Measurements from ENCODE around the gene SEPTIN11. TPM values are rescaled to one million over a fixed set of nuclear protein-coding genes. Genes with fewer than 3 reads are reported as not detected.

SEPTIN11 gene
- total RNA-seq, 1 experiment from 2014 or later = 45.1 TPM

GRCh38 chr4:76950052-76950955 lies 752 bp downstream of the SEPTIN11 start:
- no peak overlapping the region for H3K27ac ChIP-seq (ENCODE audit: low read length)
- H3K27me3 ChIP-seq (ENCODE audit: low read length) = no peaks in the 10 kb centered on the region
- 0 out of 2 replicates have a peak, but pooled peaks cover 3% of the 10 kb centered on the region for H4K20me1 ChIP-seq (ENCODE audit: insufficient read depth, low read depth, low read length)
- H3K9me3 ChIP-seq (ENCODE audit: low read length) = no peaks in the 10 kb centered on the region
- DNase-seq = peak; percentile 57
- peak overlapping the region; percentile 76 for H3K4me3 ChIP-seq (ENCODE audit: low read length)
- no peaks in the 10 kb centered on the region for H3K36me3 ChIP-seq (ENCODE audit: insufficient read depth, low read length)
- H2AFZ ChIP-seq (ENCODE audit: low read length) = no peak overlapping the region
- H3K4me1 ChIP-seq (ENCODE audit: low read length) = peaks cover 20% of the 10 kb centered on the region
- H3K4me2 ChIP-seq (ENCODE audit: low read depth, low read length, poor library complexity, severe bottlenecking) = peak overlapping the region; percentile 78
- peak overlapping the region; percentile 77 for H3K9ac ChIP-seq (ENCODE audit: low read length)
- no peaks in the 10 kb centered on the region for H3K9me2 ChIP-seq (replicated peaks; ENCODE audit: insufficient read depth, low read length)
- H3K79me2 ChIP-seq (ENCODE audit: low read length) = peaks cover 30% of the 10 kb centered on the region

GRCh38 chr4:76950956-76951671 lies 1.6 kb downstream of the SEPTIN11 start:
- no peaks in the 10 kb centered on the region for H3K27me3 ChIP-seq (ENCODE audit: low read length)
- H3K9ac ChIP-seq (ENCODE audit: low read length) = peak overlapping the region; percentile 77
- peaks cover 20% of the 10 kb centered on the region for H3K4me1 ChIP-seq (ENCODE audit: low read length)
- peak overlapping the region; percentile 76 for H3K4me3 ChIP-seq (ENCODE audit: low read length)
- 0 out of 2 replicates have a peak, but pooled peaks cover 3% of the 10 kb centered on the region for H4K20me1 ChIP-seq (ENCODE audit: insufficient read depth, low read depth, low read length)
- H3K36me3 ChIP-seq (ENCODE audit: insufficient read depth, low read length) = no peaks in the 10 kb centered on the region
- H3K9me2 ChIP-seq (replicated peaks; ENCODE audit: insufficient read depth, low read length) = no peaks in the 10 kb centered on the region
- no peak overlapping the region for H2AFZ ChIP-seq (ENCODE audit: low read length)
- peaks cover 34% of the 10 kb centered on the region for H3K79me2 ChIP-seq (ENCODE audit: low read length)
- H3K4me2 ChIP-seq (ENCODE audit: low read depth, low read length, poor library complexity, severe bottlenecking) = peak overlapping the region; percentile 78
- peak; percentile 59 for DNase-seq
- H3K27ac ChIP-seq (ENCODE audit: low read length) = no peak overlapping the region
- H3K9me3 ChIP-seq (ENCODE audit: low read length) = no peaks in the 10 kb centered on the region

- H3K4me3 ChIP-seq (ENCODE audit: low read length) = peak overlapping the region; percentile 76
- no peaks in the 10 kb centered on the region for H3K9me3 ChIP-seq (ENCODE audit: low read length)
- H3K27ac ChIP-seq (ENCODE audit: low read length) = no peak overlapping the region
- H4K20me1 ChIP-seq (ENCODE audit: insufficient read depth, low read depth, low read length) = 0 out of 2 replicates have a peak, but pooled peaks cover 3% of the 10 kb centered on the region
- H3K4me1 ChIP-seq (ENCODE audit: low read length) = peaks cover 20% of the 10 kb centered on the region
- H3K79me2 ChIP-seq (ENCODE audit: low read length) = peaks cover 39% of the 10 kb centered on the region
- no peak overlapping the region for H2AFZ ChIP-seq (ENCODE audit: low read length)
- DNase-seq = peak; percentile 16
- H3K9me2 ChIP-seq (replicated peaks; ENCODE audit: insufficient read depth, low read length) = no peaks in the 10 kb centered on the region
- no peaks in the 10 kb centered on the region for H3K36me3 ChIP-seq (ENCODE audit: insufficient read depth, low read length)
- peak overlapping the region; percentile 78 for H3K4me2 ChIP-seq (ENCODE audit: low read depth, low read length, poor library complexity, severe bottlenecking)
- no peaks in the 10 kb centered on the region for H3K27me3 ChIP-seq (ENCODE audit: low read length)
- H3K9ac ChIP-seq (ENCODE audit: low read length) = no peak overlapping the region
Measured at GRCh38 chr4:76951672-76952010, 2.1 kb downstream of the SEPTIN11 start.

- no peaks in the 10 kb centered on the region for H3K9me2 ChIP-seq (replicated peaks; ENCODE audit: insufficient read depth, low read length)
- H3K79me2 ChIP-seq (ENCODE audit: low read length) = peaks cover 39% of the 10 kb centered on the region
- H3K27me3 ChIP-seq (ENCODE audit: low read length) = no peaks in the 10 kb centered on the region
- no peak overlapping the region for H3K4me2 ChIP-seq (ENCODE audit: low read depth, low read length, poor library complexity, severe bottlenecking)
- H3K9me3 ChIP-seq (ENCODE audit: low read length) = no peaks in the 10 kb centered on the region
- H2AFZ ChIP-seq (ENCODE audit: low read length) = no peak overlapping the region
- no peak overlapping the region for H3K27ac ChIP-seq (ENCODE audit: low read length)
- peak; percentile 24 for DNase-seq
- 0 out of 2 replicates have a peak, but pooled peaks cover 3% of the 10 kb centered on the region for H4K20me1 ChIP-seq (ENCODE audit: insufficient read depth, low read depth, low read length)
- no peak overlapping the region for H3K9ac ChIP-seq (ENCODE audit: low read length)
- peak overlapping the region; percentile 76; the same call in 1 of the 2 replicates for H3K4me3 ChIP-seq (ENCODE audit: low read length)
- H3K4me1 ChIP-seq (ENCODE audit: low read length) = peaks cover 20% of the 10 kb centered on the region
- H3K36me3 ChIP-seq (ENCODE audit: insufficient read depth, low read length) = no peaks in the 10 kb centered on the region
Measured at GRCh38 chr4:76952071-76952470, 2.5 kb downstream of the SEPTIN11 start.

GRCh38 chr4:76952656-76953582 lies 3.4 kb downstream of the SEPTIN11 start:
- Histone ChIP-seq H4K20me1 (ENCODE audit: insufficient read depth, low read depth, low read length) (0 out of 2 replicates have a peak, but pooled peaks cover 3% of the 10 kb centered on the region), H3K27ac (ENCODE audit: low read length) (no peak overlapping the region), H2AFZ (ENCODE audit: low read length) (no peak overlapping the region), H3K4me1 (ENCODE audit: low read length) (peaks cover 20% of the 10 kb centered on the region), H3K9me3 (ENCODE audit: low read length) (no peaks in the 10 kb centered on the region), H3K79me2 (ENCODE audit: low read length) (peaks cover 39% of the 10 kb centered on the region), H3K36me3 (ENCODE audit: insufficient read depth, low read length) (no peaks in the 10 kb centered on the region), H3K4me3 (ENCODE audit: low read length) (no peak overlapping the region), H3K27me3 (ENCODE audit: low read length) (no peaks in the 10 kb centered on the region), H3K9ac (ENCODE audit: low read length) (no peak overlapping the region), H3K9me2 (replicated peaks; ENCODE audit: insufficient read depth, low read length) (no peaks in the 10 kb centered on the region), H3K4me2 (ENCODE audit: low read depth, low read length, poor library complexity, severe bottlenecking) (no peak overlapping the region)
- DNase-seq = peak; percentile 39

- H3K4me1 ChIP-seq (ENCODE audit: low read length) = peaks cover 15% of the 10 kb centered on the region
- no peak overlapping the region for H2AFZ ChIP-seq (ENCODE audit: low read length)
- no peaks in the 10 kb centered on the region for H3K9me3 ChIP-seq (ENCODE audit: low read length)
- H3K4me3 ChIP-seq (ENCODE audit: low read length) = no peak overlapping the region
- H3K4me2 ChIP-seq (ENCODE audit: low read depth, low read length, poor library complexity, severe bottlenecking) = no peak overlapping the region
- no peak overlapping the region for H3K9ac ChIP-seq (ENCODE audit: low read length)
- H3K79me2 ChIP-seq (ENCODE audit: low read length) = peaks cover 39% of the 10 kb centered on the region
- no peaks in the 10 kb centered on the region for H3K36me3 ChIP-seq (ENCODE audit: insufficient read depth, low read length)
- H3K9me2 ChIP-seq (replicated peaks; ENCODE audit: insufficient read depth, low read length) = no peaks in the 10 kb centered on the region
- H3K27me3 ChIP-seq (ENCODE audit: low read length) = no peaks in the 10 kb centered on the region
- 0 out of 2 replicates have a peak, but pooled peaks cover 3% of the 10 kb centered on the region for H4K20me1 ChIP-seq (ENCODE audit: insufficient read depth, low read depth, low read length)
- no peak overlapping the region for H3K27ac ChIP-seq (ENCODE audit: low read length)
- DNase-seq = peak; percentile 39
Measured at GRCh38 chr4:76953956-76954355, 4.4 kb downstream of the SEPTIN11 start.

GRCh38 chr4:76954489-76954888 lies 4.9 kb downstream of the SEPTIN11 start:
- Histone ChIP-seq H3K9me2 (replicated peaks; ENCODE audit: insufficient read depth, low read length) (no peaks in the 10 kb centered on the region), H3K27ac (ENCODE audit: low read length) (no peak overlapping the region), H4K20me1 (ENCODE audit: insufficient read depth, low read depth, low read length) (0 out of 2 replicates have a peak, but pooled peaks cover 3% of the 10 kb centered on the region), H3K4me2 (ENCODE audit: low read depth, low read length, poor library complexity, severe bottlenecking) (no peak overlapping the region), H3K27me3 (ENCODE audit: low read length) (no peaks in the 10 kb centered on the region), H3K4me3 (ENCODE audit: low read length) (no peak overlapping the region), H2AFZ (ENCODE audit: low read length) (no peak overlapping the region), H3K9me3 (ENCODE audit: low read length) (no peaks in the 10 kb centered on the region), H3K79me2 (ENCODE audit: low read length) (peaks cover 39% of the 10 kb centered on the region), H3K36me3 (ENCODE audit: insufficient read depth, low read length) (no peaks in the 10 kb centered on the region), H3K9ac (ENCODE audit: low read length) (no peak overlapping the region), H3K4me1 (ENCODE audit: low read length) (peaks cover 15% of the 10 kb centered on the region)
- peak; percentile 2 for DNase-seq
